Body of pancreas (tissue), 4 donors: ENCODE results near the gene MEIOC.

Experiments
- CTCF ChIP-seq, 7 experiments: fragments of 450-650 bp in 4 of 7; fragments of 200-600 bp in 3 of 7; sonication (generic) in 3 of 7; IDR thresholded peaks; one replicate each; pipeline ENCODE4 v1.5.1; 2016 to 2019; ENCODE audit warnings: antibody characterized with exemption in 7 of 7
- POLR2A ChIP-seq, 3 donors: fragments of 450-650 bp; IDR thresholded peaks; one replicate each; pipeline ENCODE4 v1.6.1; 2016; ENCODE audit warnings: antibody characterized with exemption in 3 of 3, mild to moderate bottlenecking in 2 of 3

- TF ChIP-seq CTCF (IDR thresholded peaks at IDR 0.05) (no peak), POLR2A (IDR thresholded peaks at IDR 0.05) (no peak)
Measured at GRCh38 chr17:44661835-44662234, 5.6 kb downstream of the MEIOC start.
